Central memory CD8-positive, alpha-beta T cell (primary cell): ENCODE measurements around the gene LPXN.
"Not testable (repeated sequence)": the region's sequence is repeated elsewhere in the genome, so short reads cannot be mapped to it uniquely, and the experiment has no call there.

ENCODE experiments used
- ATAC-seq: fragments of 150-1000 bp; cut with Tn5 transposase; replicated peaks from 2 replicates; pipeline ENCODE4 v1.10.0; 2022; ENCODE audit warnings: mild to moderate bottlenecking, moderate FRiP score, moderate number of reproducible peaks; ENCODE audit not compliant: poor library complexity, severe bottlenecking; ENCODE audit errors: extremely low read depth
- DNase-seq, 2 donors: peaks; one replicate each; pipeline ENCODE4 v3.0.0; 2021; ENCODE audit warnings: low spot score in 2 of 2
- H3K27ac Mint-ChIP-seq: one replicate; pipeline ENCODE4 v1.8.0; 2022; ENCODE audit warnings: low read depth, mild to moderate bottlenecking, moderate library complexity, mixed read lengths
- H3K27me3 Mint-ChIP-seq: one replicate; pipeline ENCODE4 v1.8.0; 2022; ENCODE audit warnings: mixed read lengths
- H3K36me3 Mint-ChIP-seq: one replicate; pipeline ENCODE4 v1.8.0; 2022; ENCODE audit warnings: mild to moderate bottlenecking, moderate library complexity, mixed read lengths; ENCODE audit not compliant: insufficient read depth
- H3K4me1 Mint-ChIP-seq: one replicate; pipeline ENCODE4 v1.8.0; 2022; ENCODE audit warnings: mixed read lengths
- H3K4me3 Mint-ChIP-seq: one replicate; pipeline ENCODE4 v1.8.0; 2022; ENCODE audit warnings: mild to moderate bottlenecking, moderate library complexity, mixed read lengths
- H3K9me3 Mint-ChIP-seq: one replicate; pipeline ENCODE4 v1.8.0; 2022; ENCODE audit warnings: mixed read lengths

Gene LPXN

DNA sequence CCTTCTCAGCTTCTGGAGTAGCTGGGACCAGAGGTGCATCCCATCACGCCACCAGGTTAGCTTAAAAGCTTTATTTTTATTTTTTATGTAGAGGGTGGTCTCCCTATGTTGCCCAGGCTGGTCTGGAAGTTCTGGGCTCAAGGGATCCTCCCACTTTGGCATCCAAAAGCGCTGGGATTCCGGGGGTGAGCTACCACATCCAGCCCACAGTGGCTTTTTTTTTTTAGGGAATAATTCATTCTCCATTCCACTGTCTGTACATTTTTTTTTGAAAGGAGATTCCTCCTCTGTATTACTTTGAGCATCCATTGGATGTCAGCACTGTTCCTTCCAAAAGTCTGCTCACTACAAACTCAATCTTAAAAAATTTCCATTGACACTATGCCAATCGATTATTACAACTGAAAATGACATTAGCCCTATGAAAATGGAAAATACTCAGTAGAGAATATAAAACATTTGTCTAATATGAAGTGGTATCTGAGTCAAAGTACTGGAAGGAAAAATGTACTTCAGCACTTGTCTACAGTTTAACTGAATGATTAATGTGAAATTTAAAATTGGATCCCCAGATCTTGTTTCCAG is 1.3 kb upstream of the LPXN start:
- no peak for DNase-seq
- peak overlapping the region; percentile 95 for H3K4me3 Mint-ChIP-seq
- no peaks in the 10 kb centered on the region for H3K9me3 Mint-ChIP-seq
- no peak for ATAC-seq
- no peaks in the 10 kb centered on the region for H3K27me3 Mint-ChIP-seq
- peak overlapping the region; percentile 100 for H3K27ac Mint-ChIP-seq
- peaks cover 75% of the 10 kb centered on the region for H3K4me1 Mint-ChIP-seq
- H3K36me3 Mint-ChIP-seq = peaks cover 49% of the 10 kb centered on the region

GRCh38 chr11:58574881-58575280 is 775 bp downstream of the LPXN start:
- peaks cover 74% of the 10 kb centered on the region for H3K4me1 Mint-ChIP-seq
- peak overlapping the region; percentile 100 for H3K27ac Mint-ChIP-seq
- no peak for DNase-seq
- H3K4me3 Mint-ChIP-seq = peak overlapping the region; percentile 95
- H3K36me3 Mint-ChIP-seq = peaks cover 53% of the 10 kb centered on the region
- no peak for ATAC-seq
- H3K9me3 Mint-ChIP-seq = no peaks in the 10 kb centered on the region
- no peaks in the 10 kb centered on the region for H3K27me3 Mint-ChIP-seq

GRCh38 chr11:58573451-58574104 is 2.1 kb downstream of the LPXN start:
- DNase-seq (peak in 1 of 2 donors; percentile 30), ATAC-seq (peak; percentile 18)
- peak overlapping the region; percentile 100 for H3K27ac Mint-ChIP-seq
- peak overlapping the region; percentile 95 for H3K4me3 Mint-ChIP-seq
- peaks cover 53% of the 10 kb centered on the region for H3K36me3 Mint-ChIP-seq
- no peaks in the 10 kb centered on the region for H3K9me3 Mint-ChIP-seq
- peaks cover 75% of the 10 kb centered on the region for H3K4me1 Mint-ChIP-seq
- no peaks in the 10 kb centered on the region for H3K27me3 Mint-ChIP-seq

GRCh38 chr11:58572906-58573305 is 2.8 kb downstream of the LPXN start:
- not testable (repeated sequence) for H3K9me3 Mint-ChIP-seq, H3K27me3 Mint-ChIP-seq, ATAC-seq, DNase-seq
- H3K27ac Mint-ChIP-seq = peak overlapping the region; percentile 100
- peaks cover 75% of the 10 kb centered on the region for H3K4me1 Mint-ChIP-seq
- peaks cover 52% of the 10 kb centered on the region for H3K36me3 Mint-ChIP-seq
- peak overlapping the region; percentile 95 for H3K4me3 Mint-ChIP-seq

DNA sequence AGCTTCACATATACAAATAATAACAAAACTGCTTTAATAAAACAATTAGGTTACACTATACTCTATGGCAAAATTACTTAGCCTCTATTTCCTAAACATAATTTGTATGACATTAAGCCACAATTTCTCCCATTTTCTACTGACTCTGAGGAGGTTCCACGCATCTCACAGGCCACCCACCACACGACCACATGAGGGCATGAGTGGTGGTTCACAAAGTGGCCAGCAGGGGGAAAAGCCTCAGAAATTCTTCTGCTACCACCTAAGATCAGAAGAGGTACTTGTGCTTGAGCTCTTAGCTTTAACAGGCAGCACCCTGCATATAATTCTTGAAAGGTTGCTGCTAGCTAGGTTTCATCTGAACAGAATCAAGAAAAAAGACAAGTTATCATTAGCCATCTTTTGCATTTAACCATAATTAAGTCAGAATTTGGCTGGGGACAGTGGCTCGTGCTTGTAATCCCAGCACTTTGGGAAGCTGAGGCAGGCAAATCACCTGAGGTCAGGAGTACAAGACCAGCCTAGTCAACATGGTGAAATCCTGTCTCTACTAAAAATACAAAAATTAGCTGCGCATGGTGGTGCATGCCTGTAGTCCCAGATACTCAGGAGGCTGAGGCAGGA is 7.7 kb downstream of the LPXN start:
- DNase-seq = peak; percentile 66 to 73
- Mint-ChIP-seq H3K4me1 (peaks cover 54% of the 10 kb centered on the region), H3K36me3 (peaks cover 55% of the 10 kb centered on the region)

GRCh38 chr11:58564231-58564630 is 11.4 kb downstream of the LPXN start:
- H3K4me1 Mint-ChIP-seq = peaks cover 59% of the 10 kb centered on the region
- H3K27ac Mint-ChIP-seq = peak overlapping the region; percentile 78
- H3K36me3 Mint-ChIP-seq = peaks cover 53% of the 10 kb centered on the region
- H3K4me3 Mint-ChIP-seq = no peak overlapping the region
- DNase-seq (no peak), ATAC-seq (no peak)
- no peaks in the 10 kb centered on the region for H3K9me3 Mint-ChIP-seq
- H3K27me3 Mint-ChIP-seq = no peaks in the 10 kb centered on the region

More for the DNA sequence above, 7.7 kb downstream of the LPXN start:
- no peak overlapping the region for H3K27ac Mint-ChIP-seq
- ATAC-seq = peak; percentile 96
- H3K9me3 Mint-ChIP-seq = no peaks in the 10 kb centered on the region
- no peaks in the 10 kb centered on the region for H3K27me3 Mint-ChIP-seq
- H3K4me3 Mint-ChIP-seq = no peak overlapping the region

DNA sequence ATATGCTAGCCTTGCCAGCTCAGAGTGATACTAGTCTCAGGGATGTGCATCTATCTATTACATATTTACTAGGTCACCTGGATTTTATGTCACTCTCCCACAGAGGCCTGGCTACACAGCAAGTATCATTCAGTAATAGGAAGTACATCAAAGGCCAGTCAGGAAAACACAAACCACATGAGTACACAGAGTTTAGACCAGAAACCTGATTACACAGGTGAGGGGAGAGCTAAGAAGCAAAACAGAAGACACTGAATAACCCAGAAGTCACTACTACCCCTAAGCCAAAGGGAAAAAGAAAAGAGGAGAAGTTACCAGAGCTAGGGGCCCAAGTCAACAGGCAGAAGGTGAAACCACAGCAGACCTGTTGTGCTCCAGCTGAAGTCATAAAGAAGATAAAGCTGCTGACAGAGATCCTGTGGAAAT is 13.3 kb downstream of the LPXN start:
- peaks cover 45% of the 10 kb centered on the region for H3K4me1 Mint-ChIP-seq
- no peak for ATAC-seq
- DNase-seq = no peak
- H3K27me3 Mint-ChIP-seq = no peaks in the 10 kb centered on the region
- H3K4me3 Mint-ChIP-seq = peak overlapping the region; percentile 22
- H3K9me3 Mint-ChIP-seq = no peaks in the 10 kb centered on the region
- H3K36me3 Mint-ChIP-seq = peaks cover 41% of the 10 kb centered on the region
- H3K27ac Mint-ChIP-seq = peak overlapping the region; percentile 58

GRCh38 chr11:58561394-58562098 is 14.1 kb downstream of the LPXN start:
- no peaks in the 10 kb centered on the region for H3K27me3 Mint-ChIP-seq
- DNase-seq = no peak
- peaks cover 50% of the 10 kb centered on the region for H3K4me1 Mint-ChIP-seq
- H3K36me3 Mint-ChIP-seq = peaks cover 42% of the 10 kb centered on the region
- ATAC-seq = no peak
- no peak overlapping the region for H3K4me3 Mint-ChIP-seq
- peak overlapping the region; percentile 25 for H3K27ac Mint-ChIP-seq
- no peaks in the 10 kb centered on the region for H3K9me3 Mint-ChIP-seq

- peak overlapping the region; percentile 25 for H3K27ac Mint-ChIP-seq
- DNase-seq = no peak
- H3K36me3 Mint-ChIP-seq = peaks cover 42% of the 10 kb centered on the region
- H3K27me3 Mint-ChIP-seq = no peaks in the 10 kb centered on the region
- peaks cover 50% of the 10 kb centered on the region for H3K4me1 Mint-ChIP-seq
- ATAC-seq = no peak
- H3K4me3 Mint-ChIP-seq = no peak overlapping the region
- H3K9me3 Mint-ChIP-seq = no peaks in the 10 kb centered on the region
Observed at GRCh38 chr11:58560842-58561241, 14.8 kb downstream of the LPXN start.

- ATAC-seq = no peak
- Mint-ChIP-seq H3K4me1 (peaks cover 24% of the 10 kb centered on the region), H3K27me3 (no peaks in the 10 kb centered on the region), H3K9me3 (no peaks in the 10 kb centered on the region), H3K36me3 (peaks cover 86% of the 10 kb centered on the region), H3K27ac (peak overlapping the region; percentile 32), H3K4me3 (no peak overlapping the region)
- DNase-seq = no peak
Observed at GRCh38 chr11:58549644-58550043, 26.0 kb downstream of the LPXN start.

- ATAC-seq = no peak
Observed at GRCh38 chr11:58546841-58547240, 28.8 kb downstream of the LPXN start.

DNA sequence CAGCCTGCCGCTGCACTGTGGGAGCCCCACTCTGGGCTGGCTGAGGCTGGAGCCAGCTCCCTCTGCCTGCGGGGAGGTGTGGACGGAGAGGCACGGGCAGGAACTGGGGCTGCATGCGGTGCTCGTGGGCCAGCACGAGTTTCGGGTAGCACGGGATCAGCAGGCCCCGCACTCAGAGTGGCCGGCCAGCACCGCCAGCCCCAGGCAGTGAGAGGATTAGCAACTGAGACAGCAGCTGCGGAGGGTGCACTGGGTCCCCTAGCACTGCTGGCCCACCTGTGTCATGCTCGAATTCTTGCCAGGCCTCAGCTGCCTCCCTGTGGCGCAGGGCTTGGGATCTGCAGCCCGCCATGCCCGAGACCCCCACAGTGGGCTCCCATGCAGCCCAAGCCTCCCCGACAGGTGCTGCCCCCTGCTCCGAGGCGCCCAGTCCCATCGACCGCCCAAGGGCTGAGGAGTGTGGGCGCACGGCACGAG is 43.8 kb downstream of the LPXN start:
- DNase-seq (no peak), ATAC-seq (no peak)
- peaks cover 51% of the 10 kb centered on the region for H3K4me1 Mint-ChIP-seq
- H3K4me3 Mint-ChIP-seq = no peak overlapping the region
- H3K36me3 Mint-ChIP-seq = peaks cover 46% of the 10 kb centered on the region
- no peaks in the 10 kb centered on the region for H3K27me3 Mint-ChIP-seq
- H3K27ac Mint-ChIP-seq = peak overlapping the region; percentile 27
- H3K9me3 Mint-ChIP-seq = no peaks in the 10 kb centered on the region

More at GRCh38 chr11:58546841-58547240, 28.8 kb downstream of the LPXN start:
- H3K27me3 Mint-ChIP-seq = no peaks in the 10 kb centered on the region
- H3K27ac Mint-ChIP-seq = peak overlapping the region; percentile 72
- no peak for DNase-seq
- H3K36me3 Mint-ChIP-seq = peaks cover 67% of the 10 kb centered on the region
- H3K9me3 Mint-ChIP-seq = no peaks in the 10 kb centered on the region
- no peak overlapping the region for H3K4me3 Mint-ChIP-seq
- H3K4me1 Mint-ChIP-seq = peaks cover 30% of the 10 kb centered on the region
